Measurements from ENCODE around the gene HECTD2.

Gene HECTD2

GRCh38 chr10:91467114-91467513, 57.0 kb downstream of the HECTD2 start:
- no peak overlapping the region for H3K4me2 ChIP-seq (ENCODE audit: low read length)
- H3K79me2 ChIP-seq (ENCODE audit: control insufficient read depth, low read length): no peaks in the 10 kb centered on the region
- H3K27ac ChIP-seq (ENCODE audit: low read depth, low read length): no peak overlapping the region
- peaks cover 3% of the 10 kb centered on the region; the same call in 1 of the 2 replicates for H3K36me3 ChIP-seq (ENCODE audit: control insufficient read depth, low read length)
- H3K9me2 ChIP-seq (replicated peaks; ENCODE audit: control insufficient read depth, low read length): no peaks in the 10 kb centered on the region
- no peaks in the 10 kb centered on the region for H3K4me1 ChIP-seq (ENCODE audit: control insufficient read depth, low read length)
- H3F3A ChIP-seq (ENCODE audit: control insufficient read depth, insufficient read depth): no peaks in the 10 kb centered on the region
- no peak for TF ChIP-seq CTCF (IDR thresholded peaks at IDR 0.05; ENCODE audit: low read depth, low read length, poor library complexity, severe bottlenecking)
- TF ChIP-seq EZH2phosphoT487 (IDR thresholded peaks at IDR 0.05; ENCODE audit: borderline replicate concordance, low read length): no peak
- H3K27me3 ChIP-seq (ENCODE audit: control insufficient read depth, low read length): no peaks in the 10 kb centered on the region
- no peak overlapping the region for H3K4me3 ChIP-seq (ENCODE audit: low read length)
- H4K20me1 ChIP-seq (ENCODE audit: control insufficient read depth, insufficient read depth, low read depth, low read length): no peaks in the 10 kb centered on the region
- no peaks in the 10 kb centered on the region for H3K9me3 ChIP-seq (ENCODE audit: control insufficient read depth, insufficient read depth, low read length)

GRCh38 chr10:91471602-91472001, 61.5 kb downstream of the HECTD2 start:
- no peaks in the 10 kb centered on the region for H3K27me3 ChIP-seq (ENCODE audit: control insufficient read depth, low read length)
- TF ChIP-seq CTCF (IDR thresholded peaks at IDR 0.05; ENCODE audit: low read depth, low read length, poor library complexity, severe bottlenecking) (no peak), EZH2phosphoT487 (IDR thresholded peaks at IDR 0.05; ENCODE audit: borderline replicate concordance, low read length) (no peak)
- no peaks in the 10 kb centered on the region for H3K79me2 ChIP-seq (ENCODE audit: control insufficient read depth, low read length)

GRCh38 chr10:91472911-91473310, 62.8 kb downstream of the HECTD2 start:
- no peak overlapping the region for H3K4me3 ChIP-seq (ENCODE audit: low read length)
- no peaks in the 10 kb centered on the region for H4K20me1 ChIP-seq (ENCODE audit: control insufficient read depth, insufficient read depth, low read depth, low read length)
- no peaks in the 10 kb centered on the region for H3F3A ChIP-seq (ENCODE audit: control insufficient read depth, insufficient read depth)
- no peaks in the 10 kb centered on the region for H3K79me2 ChIP-seq (ENCODE audit: control insufficient read depth, low read length)
- H3K4me2 ChIP-seq (ENCODE audit: low read length): no peak overlapping the region
- H3K9me2 ChIP-seq (replicated peaks; ENCODE audit: control insufficient read depth, low read length): no peaks in the 10 kb centered on the region
- TF ChIP-seq EZH2phosphoT487 (IDR thresholded peaks at IDR 0.05; ENCODE audit: borderline replicate concordance, low read length): no peak
- TF ChIP-seq CTCF (IDR thresholded peaks at IDR 0.05; ENCODE audit: low read depth, low read length, poor library complexity, severe bottlenecking): no peak
- H3K27me3 ChIP-seq (ENCODE audit: control insufficient read depth, low read length): no peaks in the 10 kb centered on the region
- H3K4me1 ChIP-seq (ENCODE audit: control insufficient read depth, low read length): no peaks in the 10 kb centered on the region
- no peaks in the 10 kb centered on the region for H3K36me3 ChIP-seq (ENCODE audit: control insufficient read depth, low read length)
- no peak overlapping the region for H3K27ac ChIP-seq (ENCODE audit: low read depth, low read length)
- no peaks in the 10 kb centered on the region for H3K9me3 ChIP-seq (ENCODE audit: control insufficient read depth, insufficient read depth, low read length)

More at GRCh38 chr10:91471602-91472001, 61.5 kb downstream of the HECTD2 start:
- H3K4me2 ChIP-seq (ENCODE audit: low read length): no peak overlapping the region
- no peaks in the 10 kb centered on the region for H3K36me3 ChIP-seq (ENCODE audit: control insufficient read depth, low read length)
- H4K20me1 ChIP-seq (ENCODE audit: control insufficient read depth, insufficient read depth, low read depth, low read length): no peaks in the 10 kb centered on the region
- H3K9me2 ChIP-seq (replicated peaks; ENCODE audit: control insufficient read depth, low read length): no peaks in the 10 kb centered on the region
- H3K4me1 ChIP-seq (ENCODE audit: control insufficient read depth, low read length): no peaks in the 10 kb centered on the region
- no peaks in the 10 kb centered on the region for H3K9me3 ChIP-seq (ENCODE audit: control insufficient read depth, insufficient read depth, low read length)
- H3F3A ChIP-seq (ENCODE audit: control insufficient read depth, insufficient read depth): no peaks in the 10 kb centered on the region
- no peak overlapping the region for H3K27ac ChIP-seq (ENCODE audit: low read depth, low read length)
- no peak overlapping the region for H3K4me3 ChIP-seq (ENCODE audit: low read length)
